Motor neuron (in vitro differentiated cells): Measurements from ENCODE around the gene ZDHHC22. TPM values are rescaled to one million over a fixed set of nuclear protein-coding genes. Genes with fewer than 3 reads are reported as not detected.

Source experiments
- ATAC-seq, 8 experiments: fragments of 200-7000 bp; cut with Tn5 transposase; replicated peaks in 6 of 8; 2 replicates each; pipeline ENCODE4 v1.8.0; 2021; ENCODE audit warnings: mild to moderate bottlenecking in 8 of 8, moderate library complexity in 8 of 8
- H3K27ac ChIP-seq, 2 donors: fragments of 250-450 bp; sonication (Bioruptor Pico); 2 replicates each; pipeline ENCODE4 v1.9.0; 2021; ENCODE audit warnings: antibody characterized with exemption in 2 of 2, mild to moderate bottlenecking in 2 of 2, moderate library complexity in 1 of 2
- H3K4me1 ChIP-seq, 2 donors: fragments of 250-450 bp; sonication (Bioruptor Pico); replicated peaks in 1 of 2; 2 replicates each; pipeline ENCODE4 v1.6.1; 2021; ENCODE audit warnings: antibody characterized with exemption in 2 of 2, mild to moderate bottlenecking in 2 of 2, moderate library complexity in 1 of 2
- H3K4me3 ChIP-seq, 5 donors: fragments of 250-450 bp; sonication (Bioruptor Pico); 2 replicates each; pipeline ENCODE4 v1.9.0; 2021; ENCODE audit warnings: antibody characterized with exemption in 5 of 5, mild to moderate bottlenecking in 5 of 5, moderate library complexity in 4 of 5
- WGBS, 10 experiments: fragments of 450-650 bp; shearing (Covaris generic); methylation state at CpG; one replicate each; pipeline ENCODE4 v1.0.0; 2022; 5-methylcytosine and 5-hydroxymethylcytosine counted together
- in situ Hi-C, 9 experiments: fragments of 400-800 bp; cut with MboI; loops; one replicate each; pipeline ENCODE4 v1.15.0; 2021; ENCODE audit warnings: low sequenced_read_pairs in 9 of 9, low pct_unique_long_range_greater_than_20kb in 2 of 9; ENCODE audit not compliant: unreplicated experiment in 9 of 9
- total RNA-seq, 8 experiments: library from RNA; unstranded; fragments of 300-600 nt; gene quantifications; 2 replicates each; pipeline versions ENCODE4 v1.2.3 to v1.2.4, GENCODE V29; 2022

ZDHHC22 gene
- total RNA-seq, 8 experiments from 2014 or later = 0.13 to 23.7 (median 8.8) TPM

GRCh38 chr14:77133720-77134338, 7.8 kb downstream of the ZDHHC22 start:
- WGBS, 10 experiments = 0 to 94% (median 52%) methylated on average over 2 to 13 of the region's 22 CpGs; no CpG with 5 or more reads in 1 of the 10 experiments
- peak; percentile 25 to 99 (median 84) for ATAC-seq
- Histone ChIP-seq H3K4me3 (no peak overlapping the region), H3K4me1 (peaks cover 11 to 16% of the 10 kb centered on the region in 2 donors), H3K27ac (no peak overlapping the region)
- in situ Hi-C loops = loop anchor here in 2 of 9 experiments (25.0 kb wide), 1 partner anchor 178 kb away; the partner anchor contains the start of genes GSTZ1 (in 2 of the 2) and POMT2 (in 2 of the 2)

GRCh38 chr14:77131871-77132486, 9.6 kb downstream of the ZDHHC22 start:
- in situ Hi-C loops = loop anchor here in 2 of 9 experiments (25.0 kb wide), 1 partner anchor 180 kb away; the partner anchor contains the start of genes GSTZ1 (in 2 of the 2) and POMT2 (in 2 of the 2)
- no peak for ATAC-seq
- WGBS, 10 experiments = 0 to 100% (median 100%) methylated on average over 1 to 2 of the region's 5 CpGs; no CpG with 5 or more reads in 6 of the 10 experiments

DNA sequence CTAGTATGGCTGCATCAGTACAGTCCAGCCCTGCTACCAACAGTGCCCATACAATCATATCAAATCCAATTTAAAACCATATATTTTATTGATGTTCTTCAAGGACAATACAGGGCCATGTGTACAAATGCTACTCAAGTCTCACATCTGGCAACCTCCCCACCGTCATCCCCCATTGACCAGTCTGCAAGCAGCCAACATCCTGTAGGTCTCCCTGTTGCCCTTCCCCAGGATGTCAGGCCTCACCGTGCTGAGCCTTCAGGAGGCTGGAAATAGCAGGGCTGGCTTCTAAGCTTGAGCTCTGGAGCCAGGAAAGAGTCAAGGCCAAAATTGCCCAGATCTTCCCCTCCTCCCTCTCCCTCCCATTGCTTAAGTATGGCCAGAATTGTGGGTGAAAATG, 10.4 kb downstream of the ZDHHC22 start:
- Histone ChIP-seq H3K4me3 (no peak overlapping the region), H3K27ac (no peak overlapping the region), H3K4me1 (peaks cover 11 to 16% of the 10 kb centered on the region in 2 donors)
- in situ Hi-C loops = loop anchor here in 2 of 9 experiments (25.0 kb wide), 1 partner anchor 181 kb away; the partner anchor contains the start of genes GSTZ1 (in 2 of the 2) and POMT2 (in 2 of the 2)
- WGBS, 10 experiments = 83% methylated on average over 2 of the region's 2 CpGs; no CpG with 5 or more reads in 9 of the 10 experiments
- no peak for ATAC-seq

More at GRCh38 chr14:77131871-77132486, 9.6 kb downstream of the ZDHHC22 start:
- H3K4me3 ChIP-seq = no peak overlapping the region
- no peak overlapping the region for H3K27ac ChIP-seq
- peaks cover 11 to 16% of the 10 kb centered on the region in 2 donors for H3K4me1 ChIP-seq

DNA sequence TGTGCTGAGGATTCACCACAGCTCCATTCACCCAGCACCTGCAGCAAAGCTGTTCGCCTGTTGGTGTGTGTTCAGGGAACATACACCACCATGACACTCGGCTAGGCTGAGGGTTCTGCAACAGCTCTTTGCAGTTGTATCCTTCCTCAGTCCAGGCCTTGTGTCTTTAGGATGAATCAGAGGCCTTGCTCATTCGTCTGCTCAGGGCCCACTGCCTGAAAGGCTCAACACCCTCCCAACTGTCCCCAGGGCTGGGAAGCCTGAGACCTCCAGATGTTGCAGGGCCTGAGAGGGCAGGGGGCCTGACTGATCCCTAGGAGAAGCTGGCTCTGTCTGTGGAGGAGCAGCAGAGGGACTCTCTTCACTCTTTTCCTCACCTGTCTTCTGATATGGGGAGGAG, 11.2 kb downstream of the ZDHHC22 start:
- 10 to 70% (median 62%) methylated on average over 2 to 3 of the region's 3 CpGs; no CpG with 5 or more reads in 6 of the 10 experiments for WGBS, 10 experiments
- ATAC-seq = no peak
- Histone ChIP-seq H3K4me1 (peaks cover 12 to 19% of the 10 kb centered on the region in 2 donors), H3K27ac (no peak overlapping the region), H3K4me3 (no peak overlapping the region)
- in situ Hi-C loops = loop anchor here in 2 of 9 experiments (25.0 kb wide), 1 partner anchor 182 kb away; the partner anchor contains the start of genes GSTZ1 (in 2 of the 2) and POMT2 (in 2 of the 2)

DNA sequence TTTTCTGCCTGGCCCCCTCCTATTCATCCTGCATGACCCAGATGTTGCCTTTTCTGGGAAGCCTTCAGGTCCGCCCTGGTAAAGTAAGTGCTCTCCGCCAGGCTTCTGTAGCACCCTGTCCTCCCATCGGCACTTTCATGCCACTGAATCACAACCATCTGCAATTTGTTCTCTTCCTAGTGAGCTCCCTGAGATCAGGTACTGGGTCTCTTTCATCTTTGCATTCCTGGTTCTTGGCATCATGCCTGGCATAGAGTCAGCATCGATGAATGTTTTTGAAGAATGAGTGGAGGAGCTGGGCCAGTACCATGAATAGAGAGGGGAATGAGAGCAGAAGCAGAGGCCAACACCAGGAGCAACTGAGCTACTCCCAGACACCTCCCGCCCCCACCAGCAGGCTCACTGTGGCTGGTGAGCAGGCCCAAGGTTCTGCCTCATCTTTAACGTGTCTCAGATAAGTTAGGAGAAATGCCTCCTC, 13.1 kb downstream of the ZDHHC22 start:
- no peak overlapping the region for H3K4me3 ChIP-seq
- 20 to 100% (median 77%) methylated on average over 1 to 6 of the region's 6 CpGs; no CpG with 5 or more reads in 3 of the 10 experiments for WGBS, 10 experiments
- no peak overlapping the region for H3K27ac ChIP-seq
- no peak for ATAC-seq
- peaks cover 13 to 16% of the 10 kb centered on the region in 2 donors for H3K4me1 ChIP-seq
- in situ Hi-C loops = loop anchor here in 2 of 9 experiments (25.0 kb wide), 1 partner anchor 184 kb away; the partner anchor contains the start of genes GSTZ1 (in 2 of the 2) and POMT2 (in 2 of the 2)

DNA sequence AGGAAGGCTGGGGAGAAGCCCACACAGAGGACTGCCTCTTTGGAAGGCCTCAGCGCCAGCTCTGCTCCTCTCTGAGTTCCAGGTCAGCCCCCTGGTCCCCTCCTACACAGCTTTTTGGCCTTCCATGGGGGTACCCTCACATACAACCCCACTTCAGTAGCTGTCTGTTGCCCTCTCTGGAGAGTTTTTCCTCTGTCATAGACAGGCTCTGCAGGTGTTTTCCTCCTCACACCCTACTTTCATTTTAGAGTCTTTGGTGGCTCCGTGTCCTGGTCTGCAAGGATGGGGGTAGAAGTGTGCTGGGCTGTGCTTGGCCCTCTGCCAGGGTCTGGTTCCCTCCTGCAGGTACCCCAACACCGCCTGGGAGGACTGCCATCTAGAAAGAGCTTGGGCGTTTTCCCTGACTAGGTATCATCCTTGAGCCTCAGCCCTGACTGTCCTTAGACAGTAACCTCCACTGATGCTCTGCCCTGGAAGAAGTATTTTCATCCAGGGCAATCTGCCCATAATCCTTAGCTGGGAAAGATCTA, 15.1 kb downstream of the ZDHHC22 start:
- in situ Hi-C loops = loop anchor here in 2 of 9 experiments (25.0 kb wide), 1 partner anchor 186 kb away; the partner anchor contains the start of genes GSTZ1 (in 2 of the 2) and POMT2 (in 2 of the 2)
- 63 to 100% (median 80%) methylated on average over 1 to 2 of the region's 4 CpGs; no CpG with 5 or more reads in 5 of the 10 experiments for WGBS, 10 experiments
- Histone ChIP-seq H3K4me1 (peaks cover 10 to 11% of the 10 kb centered on the region in 2 donors), H3K27ac (no peak overlapping the region), H3K4me3 (no peak overlapping the region)
- ATAC-seq = no peak

GRCh38 chr14:77125823-77126325, 15.7 kb downstream of the ZDHHC22 start:
- ATAC-seq = no peak
- 80 to 95% (median 85%) methylated on average over 1 to 7 of the region's 8 CpGs; no CpG with 5 or more reads in 6 of the 10 experiments for WGBS, 10 experiments
- Histone ChIP-seq H3K27ac (no peak overlapping the region), H3K4me3 (no peak overlapping the region), H3K4me1 (peaks cover 16 to 18% of the 10 kb centered on the region in 2 donors)
- in situ Hi-C loops = loop anchor here in 2 of 9 experiments (25.0 kb wide), 1 partner anchor 186 kb away; the partner anchor contains the start of genes GSTZ1 (in 2 of the 2) and POMT2 (in 2 of the 2)

- Histone ChIP-seq H3K4me3 (peak overlapping the region in 4 of 5 donors; percentile 25 to 44 (median 34)), H3K27ac (no peak overlapping the region), H3K4me1 (peaks cover 20 to 22% of the 10 kb centered on the region in 2 donors)
- in situ Hi-C loops = loop anchor here in 2 of 9 experiments (25.0 kb wide), 1 partner anchor 187 kb away; the partner anchor contains the start of genes GSTZ1 (in 2 of the 2) and POMT2 (in 2 of the 2)
- WGBS, 10 experiments = 6 to 80% (median 32%) methylated on average over 2 to 14 of the region's 30 CpGs; no CpG with 5 or more reads in 4 of the 10 experiments
- ATAC-seq = peak in 5 of 8 experiments; percentile 4 to 16 (median 8)
Observed at GRCh38 chr14:77125281-77125801, 16.2 kb downstream of the ZDHHC22 start.

DNA sequence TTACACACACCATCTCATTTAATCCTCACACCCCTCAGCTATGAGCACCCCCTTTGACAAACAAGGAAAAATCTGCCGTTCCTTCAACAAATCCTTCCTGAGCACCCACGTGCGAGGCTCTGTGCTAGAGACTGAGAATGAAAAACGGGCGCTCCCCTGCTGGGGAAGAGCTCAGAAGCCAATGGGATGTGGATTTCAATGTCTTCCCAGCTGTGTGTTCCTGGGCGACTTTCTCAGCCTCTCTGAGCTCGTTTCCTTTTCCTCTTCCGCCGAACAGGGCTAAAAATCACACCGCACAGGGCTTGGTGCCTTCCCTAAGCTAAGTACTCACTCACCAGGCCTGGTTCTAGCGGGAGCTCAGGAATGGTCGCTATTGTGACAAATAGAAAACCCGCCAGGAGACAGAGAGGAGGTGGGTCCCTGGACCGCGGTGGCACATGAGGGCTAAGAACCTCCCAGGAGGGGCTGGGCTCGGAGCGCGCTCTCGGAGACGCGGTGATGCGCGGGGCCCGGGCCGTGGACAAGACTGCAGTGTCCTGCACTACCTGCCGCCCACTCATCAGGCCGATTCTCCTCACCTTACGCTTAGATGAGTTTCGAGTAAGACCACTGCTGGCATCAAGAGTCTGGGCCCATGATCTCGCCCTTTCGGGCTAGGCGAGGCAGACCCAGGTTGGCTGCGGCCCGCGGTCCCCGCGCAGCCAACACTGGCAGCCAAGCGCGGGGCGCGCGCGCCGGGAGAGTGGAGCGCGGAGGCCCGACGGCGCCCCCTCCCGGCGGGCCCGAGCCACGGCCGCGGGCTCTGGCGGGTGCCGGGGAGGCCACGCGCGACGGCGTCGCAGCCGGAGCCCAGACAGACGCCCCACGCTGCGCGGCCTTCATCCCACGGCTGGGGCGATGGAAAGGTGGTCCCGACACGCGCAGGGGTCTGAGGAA, 17.0 kb downstream of the ZDHHC22 start:
- Histone ChIP-seq H3K4me1 (peaks cover 20 to 22% of the 10 kb centered on the region in 2 donors), H3K27ac (no peak overlapping the region), H3K4me3 (peak overlapping the region; percentile 22 to 44 (median 34))
- in situ Hi-C loops = loop anchor here in 2 of 9 experiments (25.0 kb wide), 1 partner anchor 188 kb away; the partner anchor contains the start of genes GSTZ1 (in 2 of the 2) and POMT2 (in 2 of the 2)
- ATAC-seq = peak; percentile 60 to 89 (median 87)
- 3 to 55% (median 28%) methylated on average over 5 to 20 of the region's 73 CpGs; no CpG with 5 or more reads in 1 of the 10 experiments for WGBS, 10 experiments

DNA sequence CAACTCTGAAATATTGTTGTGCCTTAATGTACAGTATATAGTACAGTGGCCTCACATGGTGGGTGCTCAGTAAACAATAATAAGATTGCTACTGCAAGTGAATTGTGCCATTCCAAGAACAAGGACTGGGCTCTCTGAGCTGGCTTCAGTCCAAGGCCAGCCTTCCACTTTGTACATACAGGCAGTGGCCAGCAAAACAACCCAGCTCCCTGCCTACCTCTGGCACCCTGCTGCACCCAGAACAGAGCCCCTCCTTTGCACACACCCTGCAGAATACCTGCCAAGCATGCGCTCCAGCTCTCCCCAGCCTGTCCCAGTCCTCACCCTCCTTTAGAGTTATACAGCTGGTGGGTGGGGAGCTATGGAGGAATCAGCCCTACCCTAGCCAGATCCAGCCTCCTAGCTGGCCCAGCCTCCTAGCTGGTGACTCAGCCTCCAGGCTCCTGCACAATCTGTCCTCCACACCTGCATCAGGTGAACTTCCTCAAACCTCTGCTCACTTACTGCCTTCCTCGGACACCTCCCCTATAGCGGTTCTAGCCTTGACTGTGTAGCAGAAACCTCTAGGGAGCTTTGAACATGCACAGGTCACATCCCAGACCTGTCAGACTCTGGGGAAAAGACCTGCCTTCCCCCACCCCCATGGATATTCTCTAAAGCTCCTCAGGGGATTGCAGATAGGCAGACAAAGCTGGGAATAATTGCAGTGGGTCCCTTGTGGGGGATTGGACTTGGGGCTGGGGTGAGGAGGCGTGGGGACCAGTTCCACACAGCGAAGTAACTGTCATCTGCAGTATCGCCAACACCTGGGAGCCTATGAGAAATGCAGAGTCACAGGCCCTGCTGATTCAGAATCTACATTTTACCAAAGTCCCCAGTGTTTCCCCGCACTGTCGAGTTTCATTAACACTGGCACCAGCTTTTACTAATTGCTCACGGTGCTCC, 17.9 kb downstream of the ZDHHC22 start:
- Histone ChIP-seq H3K27ac (no peak overlapping the region), H3K4me1 (peaks cover 20 to 22% of the 10 kb centered on the region in 2 donors), H3K4me3 (no peak overlapping the region)
- WGBS, 10 experiments = 58 to 100% (median 86%) methylated on average over 1 to 3 of the region's 9 CpGs; no CpG with 5 or more reads in 4 of the 10 experiments
- peak in 4 of 8 experiments; percentile 28 to 92 (median 56) for ATAC-seq
- in situ Hi-C loops = no loop called here
